Upper lobe of right lung (tissue), 1 donor: ENCODE measurements around the gene ALPL. TPM values are rescaled to one million over a fixed set of nuclear protein-coding genes. Genes with fewer than 3 reads are reported as not detected.
A peak's percentile ranks its signal among the peaks of the same experiment; 100 is the strongest.
"Not testable (repeated sequence)": the region's sequence is repeated elsewhere in the genome, so short reads cannot be mapped to it uniquely, and the experiment has no call there.

Experiments used
- ATAC-seq: fragments of 200-7000 bp; cut with Tn5 transposase; one replicate; pipeline ENCODE4 v1.9.1; 2020; ENCODE audit warnings: mild to moderate bottlenecking, moderate library complexity
- DNase-seq: peaks from one replicate; pipeline ENCODE4 v3.0.0-alpha.2; 2020
- H3K27ac ChIP-seq: fragments of 200-600 bp; one replicate; pipeline ENCODE4 v1.8.0; 2022
- H3K27me3 ChIP-seq: fragments of 200-600 bp; one replicate; pipeline ENCODE4 v1.8.0; 2022; ENCODE audit warnings: mild to moderate bottlenecking
- H3K36me3 ChIP-seq: fragments of 200-600 bp; one replicate; pipeline ENCODE4 v1.8.0; 2022
- H3K4me1 ChIP-seq: fragments of 200-600 bp; one replicate; pipeline ENCODE4 v1.8.0; 2022
- H3K4me3 ChIP-seq: fragments of 200-600 bp; one replicate; pipeline ENCODE4 v1.8.0; 2022; ENCODE audit warnings: mild to moderate bottlenecking
- H3K9me3 ChIP-seq: fragments of 200-600 bp; one replicate; pipeline ENCODE4 v1.8.0; 2022
- intact Hi-C: fragments of 100-400 bp; cut with DNase I; formaldehyde crosslinking; loops from one replicate; pipeline ENCODE4 v1.11.0; 2022
- total RNA-seq: library from RNA; stranded (reverse); fragmentation: NEBNext Ultra II Directional; extraction: Animal tissue kit (Norgen Biotek cat#: 25700); gene quantifications from one replicate; pipeline ENCODE4 v1.2.1, GENCODE V29; 2021
- TF ChIP-seq, protein P1 (sequence below): fragments of 200-600 bp; IDR thresholded peaks from one replicate; pipeline ENCODE4 v1.8.0; 2022; ENCODE audit warnings: antibody characterized with exemption
- donor health status: DM: no; HTN: yes; CAD: no; lungs with severe emphysema.

ALPL gene
- total RNA-seq, 1 donor from 2014 or later, result 164 TPM

DNA sequence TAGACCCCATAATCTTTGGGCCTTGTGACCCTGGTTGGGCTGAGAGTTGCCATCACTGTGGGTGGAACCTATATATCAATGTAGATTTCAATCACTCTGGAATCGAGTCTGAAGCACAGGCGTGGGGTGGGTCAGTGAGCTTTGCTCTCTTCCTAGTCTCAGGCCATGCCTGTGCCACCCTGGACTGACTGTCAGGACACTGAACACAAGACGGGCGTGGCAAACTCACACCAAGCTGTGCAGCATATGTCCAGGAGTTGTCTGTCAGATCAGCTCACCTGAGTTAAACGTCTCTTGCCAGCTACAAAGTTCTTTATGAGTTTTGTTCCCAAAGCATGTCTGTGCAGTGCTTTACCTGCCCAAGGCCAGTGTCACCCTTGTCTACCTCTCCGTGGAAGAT lies 30.9 kb upstream of the ALPL start:
- H3K36me3 ChIP-seq, result peaks cover 12% of the 10 kb centered on the region
- TF ChIP-seq, protein P1, sequence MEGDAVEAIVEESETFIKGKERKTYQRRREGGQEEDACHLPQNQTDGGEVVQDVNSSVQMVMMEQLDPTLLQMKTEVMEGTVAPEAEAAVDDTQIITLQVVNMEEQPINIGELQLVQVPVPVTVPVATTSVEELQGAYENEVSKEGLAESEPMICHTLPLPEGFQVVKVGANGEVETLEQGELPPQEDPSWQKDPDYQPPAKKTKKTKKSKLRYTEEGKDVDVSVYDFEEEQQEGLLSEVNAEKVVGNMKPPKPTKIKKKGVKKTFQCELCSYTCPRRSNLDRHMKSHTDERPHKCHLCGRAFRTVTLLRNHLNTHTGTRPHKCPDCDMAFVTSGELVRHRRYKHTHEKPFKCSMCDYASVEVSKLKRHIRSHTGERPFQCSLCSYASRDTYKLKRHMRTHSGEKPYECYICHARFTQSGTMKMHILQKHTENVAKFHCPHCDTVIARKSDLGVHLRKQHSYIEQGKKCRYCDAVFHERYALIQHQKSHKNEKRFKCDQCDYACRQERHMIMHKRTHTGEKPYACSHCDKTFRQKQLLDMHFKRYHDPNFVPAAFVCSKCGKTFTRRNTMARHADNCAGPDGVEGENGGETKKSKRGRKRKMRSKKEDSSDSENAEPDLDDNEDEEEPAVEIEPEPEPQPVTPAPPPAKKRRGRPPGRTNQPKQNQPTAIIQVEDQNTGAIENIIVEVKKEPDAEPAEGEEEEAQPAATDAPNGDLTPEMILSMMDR, result no peak
- intact Hi-C loops, result no loop called here
- no peak overlapping the region for H3K27ac ChIP-seq
- H3K4me1 ChIP-seq, result no peaks in the 10 kb centered on the region
- H3K27me3 ChIP-seq, result no peaks in the 10 kb centered on the region
- H3K4me3 ChIP-seq, result no peak overlapping the region
- ATAC-seq (no peak), DNase-seq (no peak)
- H3K9me3 ChIP-seq, result no peaks in the 10 kb centered on the region

DNA sequence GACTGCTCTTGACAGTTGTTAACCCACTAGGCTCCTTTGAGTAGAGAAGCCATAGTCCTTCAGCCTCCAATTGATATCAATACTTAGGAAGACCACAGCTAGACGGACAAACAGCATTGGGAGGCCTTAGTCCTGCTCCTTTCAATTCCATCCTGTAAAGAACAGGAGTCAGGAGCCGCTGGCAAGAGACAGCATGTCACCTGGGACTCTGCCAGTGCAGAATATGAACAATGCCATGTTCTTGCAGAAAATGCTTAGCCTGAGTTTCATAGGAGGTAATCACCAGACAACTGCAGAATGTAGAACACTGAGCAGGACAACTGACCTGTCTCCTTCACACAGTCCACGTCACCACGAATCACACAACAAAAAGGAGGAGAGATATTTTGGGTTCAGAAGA lies 25.3 kb upstream of the ALPL start:
- ATAC-seq, H3K27ac ChIP-seq, DNase-seq, H3K4me3 ChIP-seq, H3K9me3 ChIP-seq, intact Hi-C loops, H3K36me3 ChIP-seq, H3K4me1 ChIP-seq, H3K27me3 ChIP-seq: not testable (repeated sequence)

GRCh38 chr1:21489146-21489545 lies 20.1 kb upstream of the ALPL start:
- no peaks in the 10 kb centered on the region for H3K27me3 ChIP-seq
- H3K9me3 ChIP-seq, result no peaks in the 10 kb centered on the region
- no peak overlapping the region for H3K4me3 ChIP-seq
- intact Hi-C loops, result no loop called here
- no peaks in the 10 kb centered on the region for H3K4me1 ChIP-seq
- ATAC-seq, result no peak
- H3K27ac ChIP-seq, result no peak overlapping the region
- DNase-seq, result no peak
- no peaks in the 10 kb centered on the region for H3K36me3 ChIP-seq
- TF ChIP-seq, protein P1, result no peak

DNA sequence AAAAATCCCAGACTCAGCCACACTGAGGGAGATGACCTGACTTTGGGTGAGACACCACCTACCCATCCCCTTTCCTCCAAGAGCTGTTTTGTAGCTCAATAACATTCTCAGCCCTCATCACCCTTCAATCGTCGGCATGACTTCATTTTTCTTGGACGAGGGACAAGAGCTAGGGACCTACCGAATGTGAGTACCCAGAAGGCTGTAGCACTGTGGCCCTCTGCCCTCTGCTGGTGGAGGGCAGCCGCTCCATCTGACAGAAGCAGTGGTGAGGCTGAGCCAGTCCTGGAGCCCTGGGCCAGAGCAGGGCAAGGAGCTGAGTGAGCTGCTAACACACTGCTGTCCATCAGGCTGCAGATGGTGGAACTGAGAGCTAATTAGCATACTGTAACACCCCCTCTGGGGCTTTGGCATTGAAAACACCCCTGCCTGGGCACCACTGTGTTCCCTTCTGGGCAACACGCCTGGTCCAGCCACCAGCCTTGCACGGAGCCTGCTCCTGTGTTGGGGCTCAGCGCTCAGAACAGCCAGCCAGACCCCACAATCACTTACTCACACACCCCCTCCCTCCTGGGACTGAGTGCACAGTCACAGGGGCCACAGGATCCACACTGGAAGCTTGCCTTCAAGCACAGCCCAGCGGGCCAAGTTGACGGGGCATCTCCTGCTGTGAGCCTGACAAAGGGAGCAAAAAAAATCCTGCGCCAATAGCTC lies 18.3 kb upstream of the ALPL start:
- Histone ChIP-seq H3K9me3 (no peaks in the 10 kb centered on the region), H3K4me1 (no peaks in the 10 kb centered on the region), H3K36me3 (no peaks in the 10 kb centered on the region), H3K27ac (no peak overlapping the region), H3K27me3 (no peaks in the 10 kb centered on the region), H3K4me3 (no peak overlapping the region)
- peak; percentile 73 for ATAC-seq
- no peak for DNase-seq
- intact Hi-C loops, result no loop called here
- TF ChIP-seq, protein P1, result peak; percentile 41

GRCh38 chr1:21491488-21492355 lies 17.5 kb upstream of the ALPL start:
- Histone ChIP-seq H3K27ac (no peak overlapping the region), H3K36me3 (no peaks in the 10 kb centered on the region), H3K9me3 (no peaks in the 10 kb centered on the region), H3K27me3 (no peaks in the 10 kb centered on the region), H3K4me1 (no peaks in the 10 kb centered on the region), H3K4me3 (no peak overlapping the region)
- ATAC-seq (peak; percentile 25), DNase-seq (no peak)
- intact Hi-C loops, result no loop called here
- TF ChIP-seq, protein P1, result no peak

DNA sequence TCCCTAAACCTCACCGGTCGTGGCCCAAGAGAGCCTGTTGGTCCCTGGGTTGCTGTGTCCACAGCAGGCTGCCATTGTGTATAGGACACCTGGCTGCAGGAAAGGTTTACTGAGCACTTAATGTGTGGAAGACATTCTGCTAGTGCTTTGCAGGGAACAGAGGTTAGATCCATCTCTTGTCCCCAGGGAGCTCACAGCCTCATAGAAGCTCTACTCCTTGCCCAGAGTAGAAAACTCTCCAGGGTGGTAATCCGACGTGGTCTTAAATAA lies 16.9 kb upstream of the ALPL start:
- H3K27me3 ChIP-seq, result no peaks in the 10 kb centered on the region
- no peak overlapping the region for H3K4me3 ChIP-seq
- no peaks in the 10 kb centered on the region for H3K9me3 ChIP-seq
- H3K36me3 ChIP-seq, result no peaks in the 10 kb centered on the region
- H3K4me1 ChIP-seq, result no peaks in the 10 kb centered on the region
- intact Hi-C loops, result no loop called here
- H3K27ac ChIP-seq, result no peak overlapping the region
- TF ChIP-seq, protein P1, result no peak
- ATAC-seq (no peak), DNase-seq (no peak)
